NCI-H2196 treated with DMSO at 0.1 percent for 48 hours (cell line): ENCODE data around the gene TTN.
"Not testable (repeated sequence)": the region's sequence is repeated elsewhere in the genome, so short reads cannot be mapped to it uniquely, and the experiment has no call there.

ENCODE experiments used
- DNase-seq: peaks from one replicate; lab custom pipeline; 2025; ENCODE audit not compliant: unreplicated experiment; lab: John Stamatoyannopoulos, UW

TTN gene

DNA sequence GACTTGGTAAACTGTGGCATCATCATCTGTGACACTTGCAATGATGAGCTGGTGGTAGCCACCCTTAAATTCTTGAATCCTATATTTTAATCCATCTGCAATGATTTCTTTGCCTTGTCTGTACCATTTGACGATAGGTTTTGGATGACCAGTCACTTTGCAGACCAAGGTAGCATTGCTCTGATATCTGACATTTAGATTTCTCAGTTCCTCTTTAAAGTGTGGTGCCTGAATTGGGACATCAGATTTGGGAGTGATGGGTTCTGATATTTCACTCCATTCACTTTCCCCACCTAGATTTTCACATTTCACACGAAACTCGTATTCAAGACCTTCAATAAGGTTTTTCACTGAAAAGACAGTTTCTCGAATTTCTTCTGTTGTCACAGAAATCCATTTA lies 271.2 kb downstream of the TTN start:
- no peak for DNase-seq

- no peak for DNase-seq
Measured at GRCh38 chr2:178531168-178531567, 276.1 kb downstream of the TTN start.

GRCh38 chr2:178530625-178531142 lies 276.5 kb downstream of the TTN start:
- DNase-seq, result no peak

GRCh38 chr2:178530131-178530530 lies 277.1 kb downstream of the TTN start:
- no peak for DNase-seq

DNA sequence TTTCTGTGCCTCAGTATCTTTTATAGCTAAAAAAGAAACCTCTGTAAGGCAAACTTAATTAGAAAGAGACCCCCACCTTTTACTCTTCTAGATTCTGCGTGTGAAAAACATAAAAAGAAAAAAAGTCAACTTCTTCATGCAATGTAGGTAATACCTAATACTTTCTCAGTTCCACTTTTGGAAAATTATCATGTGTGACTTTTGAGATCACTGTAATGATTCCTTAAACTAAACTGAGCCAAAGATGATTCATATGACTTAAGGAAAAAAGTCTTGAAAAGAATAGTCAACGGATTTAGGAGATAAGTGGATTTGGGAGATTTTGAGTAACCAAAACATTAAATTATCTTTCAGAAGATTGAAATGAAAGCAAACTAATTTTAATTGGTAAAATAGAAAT lies 278.0 kb downstream of the TTN start:
- DNase-seq, result no peak

GRCh38 chr2:178528647-178529046 lies 278.6 kb downstream of the TTN start:
- DNase-seq, result no peak

GRCh38 chr2:178527592-178527991 lies 279.6 kb downstream of the TTN start:
- DNase-seq, result no peak

DNA sequence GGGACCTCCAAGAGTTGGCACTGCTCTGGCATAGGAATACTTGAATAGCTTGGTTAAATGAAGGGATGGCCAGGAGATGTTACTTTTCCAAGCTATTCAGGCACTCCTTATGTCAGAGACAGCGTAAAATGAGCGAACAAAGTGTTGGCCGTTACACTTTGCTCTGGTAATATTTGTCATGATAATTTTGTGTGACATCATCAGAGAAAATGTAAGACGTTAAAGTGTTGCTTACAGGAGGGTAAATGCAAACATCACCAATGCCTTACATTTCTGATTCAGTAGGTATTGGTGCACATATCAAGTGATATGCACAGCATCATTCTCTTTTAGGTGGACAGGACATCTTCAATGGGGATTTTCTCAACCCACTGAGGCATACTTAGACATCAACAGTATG lies 281.0 kb downstream of the TTN start:
- no peak for DNase-seq

DNA sequence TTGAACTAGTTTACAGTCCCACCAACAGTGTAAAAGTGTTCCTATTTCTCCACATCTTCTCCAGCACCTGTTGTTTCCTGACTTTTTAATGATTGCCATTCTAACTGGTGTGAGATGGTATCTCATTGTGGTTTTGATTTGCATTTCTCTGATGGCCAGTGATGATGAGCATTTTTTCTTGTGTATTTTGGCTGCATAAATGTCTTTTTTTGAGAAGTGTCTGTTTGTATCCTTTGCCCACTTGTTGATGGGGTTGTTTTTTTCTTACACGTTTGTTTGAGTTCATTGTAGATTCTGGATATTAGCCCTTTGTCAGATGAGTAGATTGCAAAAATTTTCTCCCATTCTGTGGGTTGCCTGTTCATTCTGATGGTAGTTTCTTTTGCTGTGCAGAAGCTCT lies 281.8 kb downstream of the TTN start:
- DNase-seq, result not testable (repeated sequence)

- not testable (repeated sequence) for DNase-seq
Measured at GRCh38 chr2:178525010-178525409, 282.2 kb downstream of the TTN start.

GRCh38 chr2:178523596-178524134 lies 283.6 kb downstream of the TTN start:
- DNase-seq, result no peak

GRCh38 chr2:178522950-178523595 lies 284.1 kb downstream of the TTN start:
- peak; percentile 49 for DNase-seq

GRCh38 chr2:178521304-178522150 lies 285.7 kb downstream of the TTN start:
- no peak for DNase-seq

DNA sequence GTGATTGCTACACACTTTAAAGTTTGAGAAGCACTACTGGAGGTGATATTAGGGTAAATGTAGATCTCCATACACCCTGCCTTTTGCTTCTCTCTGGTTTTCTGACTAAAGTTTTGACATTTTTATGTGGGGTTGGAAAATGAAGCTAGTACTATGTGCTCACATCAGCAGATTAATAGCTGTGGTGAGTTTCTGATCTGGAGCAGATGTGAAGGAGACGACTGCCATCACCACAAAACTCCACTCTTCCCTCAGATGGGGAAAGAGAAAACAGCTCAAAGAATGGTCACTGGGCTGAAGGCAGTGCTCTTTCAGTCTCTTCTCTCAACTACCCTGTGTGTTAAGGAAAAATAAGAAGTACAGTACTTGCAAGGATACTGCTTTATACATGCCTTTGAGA lies 289.7 kb downstream of the TTN start:
- no peak for DNase-seq

GRCh38 chr2:178514664-178515063 lies 292.6 kb downstream of the TTN start:
- DNase-seq, result no peak

DNA sequence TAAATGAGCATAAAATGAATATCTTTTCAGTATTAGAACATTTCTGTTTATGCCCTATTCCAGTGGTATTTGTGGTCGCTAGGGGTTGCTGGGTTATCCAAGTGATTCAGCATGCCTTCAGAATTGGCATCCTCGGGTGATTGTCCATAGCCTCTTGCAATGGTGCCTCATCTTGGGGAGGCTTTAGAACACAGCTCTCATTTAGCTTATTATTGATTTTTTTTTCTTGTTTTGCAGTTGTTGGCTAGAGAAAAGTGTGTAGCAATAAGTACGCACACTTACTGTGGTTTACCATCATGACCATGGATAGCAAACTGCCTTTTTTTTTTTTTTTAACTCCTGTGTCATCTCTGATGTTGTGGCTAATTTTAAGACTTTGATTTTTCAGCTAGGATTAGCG lies 293.3 kb downstream of the TTN start:
- no peak for DNase-seq

DNA sequence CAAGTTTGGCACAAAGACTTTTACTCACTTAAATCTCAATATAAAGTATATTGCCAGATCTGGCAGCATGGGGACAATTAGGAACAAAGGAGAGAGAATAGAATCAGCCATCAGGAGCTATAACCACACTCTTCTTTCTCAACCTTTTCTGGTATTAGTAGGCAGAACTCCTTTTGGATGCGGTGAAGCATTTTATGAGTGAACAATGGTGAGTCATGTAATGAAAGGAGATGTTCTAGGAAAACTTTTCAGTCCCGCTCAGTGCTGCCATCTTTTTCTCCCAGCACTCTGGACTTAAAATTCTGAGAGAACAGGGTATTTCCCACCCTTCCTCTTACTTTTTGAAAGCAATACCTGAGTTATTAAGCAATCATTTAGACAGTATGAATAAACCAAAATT lies 294.7 kb downstream of the TTN start:
- no peak for DNase-seq

DNA sequence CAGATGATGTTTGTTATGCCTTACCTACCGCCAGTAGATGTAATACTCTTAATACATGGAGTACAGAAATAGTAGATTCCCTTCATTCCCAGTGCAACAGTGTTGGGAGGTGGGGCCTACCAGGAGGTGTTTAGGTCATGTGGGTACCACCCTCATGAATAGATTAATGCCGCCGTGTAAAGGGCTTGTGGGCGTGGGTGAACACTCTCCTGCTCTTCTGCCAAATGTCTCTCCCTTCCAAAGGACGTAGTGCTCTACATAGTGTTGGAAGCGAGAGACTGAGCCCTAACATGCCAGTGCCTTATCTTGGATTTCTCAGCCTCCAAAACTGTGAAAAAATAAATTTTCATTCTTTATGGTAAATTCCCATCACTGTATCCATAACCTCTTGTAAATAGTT lies 296.8 kb downstream of the TTN start:
- no peak for DNase-seq

DNA sequence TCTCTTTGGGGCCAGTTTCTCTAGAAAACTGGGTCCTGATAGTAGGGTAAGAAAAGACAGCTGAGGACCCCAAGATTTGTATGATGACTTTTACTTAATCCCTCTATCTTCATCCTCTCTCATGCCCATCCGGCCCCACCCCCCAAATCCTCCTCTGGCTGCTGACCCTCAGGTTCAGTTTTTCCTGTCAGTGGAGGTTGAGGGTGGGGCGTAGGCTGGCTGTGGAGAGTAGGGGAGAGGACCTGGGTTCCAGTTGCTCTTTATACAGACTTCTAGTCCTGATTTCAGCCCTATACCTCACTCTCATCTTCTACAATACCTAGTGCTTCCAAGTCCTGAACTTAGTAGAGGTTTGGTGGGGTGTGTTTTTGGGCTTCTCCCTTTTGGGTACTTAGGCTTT lies 298.6 kb downstream of the TTN start:
- no peak for DNase-seq

- DNase-seq, result no peak
Measured at GRCh38 chr2:178506949-178507348, 300.3 kb downstream of the TTN start.

DNA sequence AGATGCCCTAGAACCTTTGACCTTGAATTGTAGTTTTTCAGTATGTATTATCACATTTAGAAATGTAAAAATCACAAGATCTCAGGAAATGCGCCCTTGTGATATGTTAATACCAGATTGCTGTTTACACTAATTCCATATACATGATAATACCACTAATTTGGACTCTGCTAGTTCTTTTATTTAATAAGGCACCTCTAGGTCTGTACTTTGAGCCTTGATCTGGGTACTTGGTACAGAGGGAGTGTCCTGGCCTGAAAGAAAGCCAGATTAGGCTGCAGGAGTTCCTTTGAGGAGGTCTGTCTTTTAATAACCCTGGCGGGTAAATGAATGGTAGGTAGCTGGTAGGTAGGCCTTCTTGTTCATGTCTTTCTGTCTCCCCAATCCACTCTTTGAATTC lies 300.7 kb downstream of the TTN start:
- no peak for DNase-seq

GRCh38 chr2:178506101-178506500 lies 301.1 kb downstream of the TTN start:
- no peak for DNase-seq
